Activated naive CD4-positive, alpha-beta T cell treated with anti-CD3 and anti-CD28 coated beads, Interleukin-2, amount 50 U/mL, for 72 hours (primary cell): Measurements from ENCODE around the gene HCLS1. TPM values are rescaled to one million over a fixed set of nuclear protein-coding genes. Genes with fewer than 3 reads are reported as not detected.
A peak's percentile ranks its signal among the peaks of the same experiment; 100 is the strongest.
"Not testable (repeated sequence)": the region's sequence is repeated elsewhere in the genome, so short reads cannot be mapped to it uniquely, and the experiment has no call there.

ENCODE experiments used
- ATAC-seq, 2 donors: fragments of 150-1000 bp; cut with Tn5 transposase; 2 replicates each; pipeline ENCODE4 v1.10.0; 2021; ENCODE audit warnings: mild to moderate bottlenecking in 2 of 2, moderate library complexity in 2 of 2
- DNase-seq, 2 donors: peaks; one replicate each; pipeline ENCODE4 v3.0.0; 2021 to 2022; ENCODE audit warnings: low spot score in 2 of 2
- H3K27ac Mint-ChIP-seq, 2 donors: one replicate each; pipeline ENCODE4 v1.8.0; 2022; ENCODE audit warnings: mild to moderate bottlenecking in 2 of 2, mixed read lengths in 2 of 2
- H3K36me3 Mint-ChIP-seq, 2 donors: one replicate each; pipeline ENCODE4 v1.8.0; 2022; ENCODE audit warnings: mixed read lengths in 2 of 2
- H3K9me3 Mint-ChIP-seq, 2 donors: one replicate each; pipeline ENCODE4 v1.8.0; 2022; ENCODE audit warnings: mixed read lengths in 2 of 2
- total RNA-seq, 2 donors: library from RNA; stranded (reverse); gene quantifications; one replicate each; pipeline ENCODE4 v1.2.3, GENCODE V29; 2022

Gene HCLS1, protein sequence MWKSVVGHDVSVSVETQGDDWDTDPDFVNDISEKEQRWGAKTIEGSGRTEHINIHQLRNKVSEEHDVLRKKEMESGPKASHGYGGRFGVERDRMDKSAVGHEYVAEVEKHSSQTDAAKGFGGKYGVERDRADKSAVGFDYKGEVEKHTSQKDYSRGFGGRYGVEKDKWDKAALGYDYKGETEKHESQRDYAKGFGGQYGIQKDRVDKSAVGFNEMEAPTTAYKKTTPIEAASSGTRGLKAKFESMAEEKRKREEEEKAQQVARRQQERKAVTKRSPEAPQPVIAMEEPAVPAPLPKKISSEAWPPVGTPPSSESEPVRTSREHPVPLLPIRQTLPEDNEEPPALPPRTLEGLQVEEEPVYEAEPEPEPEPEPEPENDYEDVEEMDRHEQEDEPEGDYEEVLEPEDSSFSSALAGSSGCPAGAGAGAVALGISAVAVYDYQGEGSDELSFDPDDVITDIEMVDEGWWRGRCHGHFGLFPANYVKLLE
- 100 to 1,000 TPM; 217 to 293 TPM for total RNA-seq

DNA sequence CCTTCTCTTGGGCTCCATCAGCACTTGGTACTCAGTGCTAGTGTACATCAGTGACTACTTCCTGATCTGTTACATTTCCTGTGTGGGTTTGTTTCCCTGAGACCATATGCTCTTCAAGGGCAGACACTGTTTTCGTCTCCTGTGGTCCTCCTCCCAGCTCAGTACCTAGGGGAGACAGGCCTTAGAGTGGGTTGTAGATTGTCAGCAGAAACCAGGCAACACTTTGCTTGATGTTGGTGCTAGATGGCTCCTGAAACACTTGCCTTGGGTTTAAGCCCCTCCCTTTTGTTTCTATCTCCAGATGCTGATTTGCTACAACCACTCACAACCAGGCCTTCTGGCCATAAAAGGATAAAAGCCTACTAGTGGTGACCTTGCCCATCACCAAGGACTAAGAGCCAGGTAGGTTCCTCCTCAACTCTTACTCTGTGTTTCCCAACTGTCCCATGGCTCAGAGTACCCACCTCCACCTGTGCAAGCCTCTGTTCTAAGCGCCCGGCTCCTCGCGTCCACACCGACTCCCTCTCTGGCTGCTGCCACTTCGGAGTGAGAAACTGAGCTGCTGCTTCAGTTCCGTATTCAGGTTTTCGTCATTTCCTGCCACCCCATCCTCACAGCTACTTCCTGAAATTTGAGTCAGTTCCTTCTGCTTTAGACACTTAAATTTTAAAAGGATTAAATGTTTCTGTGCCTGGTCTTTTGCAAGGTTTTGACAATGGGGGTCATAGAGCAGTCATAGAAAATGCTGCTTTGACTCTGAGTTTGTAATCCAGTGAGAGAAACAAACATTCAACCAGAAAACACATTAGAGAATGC, at the start of gene HCLS1:
Gene HCLS1 (minus strand): TSS at position 548 of the 816 bp plus-strand sequence. CDS start 2,556 bp downstream, outside the sequence.
- DNase-seq (peak; percentile 71 to 78), ATAC-seq (peak; percentile 85 to 92)
- H3K36me3 Mint-ChIP-seq = peaks cover 65 to 68% of the 10 kb centered on the region in 2 donors
- peak within 1 kb of the TSS; percentile 98 for H3K27ac Mint-ChIP-seq
- peaks cover 5 to 7% of the 10 kb centered on the region in 2 donors for H3K9me3 Mint-ChIP-seq

DNA sequence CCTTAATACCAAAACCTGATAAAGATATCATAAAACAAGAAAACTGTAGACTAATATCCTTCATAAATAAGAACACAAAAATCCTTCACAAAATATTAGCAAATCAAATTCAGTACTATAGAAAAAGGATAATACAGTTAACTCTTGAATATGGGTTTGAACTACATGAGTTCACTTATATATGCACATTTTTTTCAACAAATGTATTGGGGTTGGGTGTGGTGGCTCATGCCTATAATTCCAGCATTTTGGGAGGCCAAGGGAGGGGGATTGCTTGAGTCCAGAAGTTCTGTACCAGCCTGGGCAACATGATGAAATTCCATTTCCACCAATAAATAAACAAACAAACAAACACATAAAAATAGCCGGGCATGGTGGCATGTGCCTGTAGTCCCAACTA, 49.6 kb upstream of the HCLS1 start:
- no peak for DNase-seq
- Mint-ChIP-seq H3K9me3 (no peaks in the 10 kb centered on the region), H3K36me3 (peaks cover 4 to 13% of the 10 kb centered on the region in 2 donors), H3K27ac (no peak overlapping the region)
- no peak for ATAC-seq

DNA sequence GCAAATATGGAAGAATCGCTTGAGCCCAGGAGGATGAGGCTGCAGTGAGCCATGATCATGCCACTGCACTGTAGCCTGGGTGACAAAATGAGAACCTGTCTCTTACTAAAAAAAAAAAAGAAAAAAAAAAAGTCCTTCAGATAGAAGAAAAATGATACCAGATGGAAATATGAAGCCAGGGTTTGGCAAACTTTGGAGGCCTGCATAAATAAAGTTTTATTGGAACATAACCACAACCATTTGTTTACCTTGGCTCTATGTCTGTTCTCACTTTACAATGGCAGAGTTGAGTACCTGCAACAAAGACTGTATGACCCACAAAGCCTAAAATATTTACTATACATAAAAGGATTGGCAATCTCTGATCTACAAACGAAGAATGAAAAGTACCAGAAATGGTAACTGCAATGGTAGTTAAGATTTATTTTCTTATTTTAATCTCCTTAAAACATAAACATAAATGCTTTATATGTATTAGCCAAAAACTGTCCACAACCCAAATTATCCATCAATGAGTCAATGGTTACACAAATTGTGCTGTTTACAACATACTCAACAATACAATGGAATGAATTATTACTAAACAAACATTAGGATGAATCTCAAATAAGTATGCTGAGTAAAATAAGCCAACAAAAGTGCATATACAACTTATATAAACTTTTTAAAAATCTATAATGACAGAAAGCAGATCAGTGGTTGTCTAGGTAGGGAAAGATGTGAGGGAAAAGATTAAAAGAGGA, 47.0 kb upstream of the HCLS1 start:
- DNase-seq (no peak), ATAC-seq (no peak)
- Mint-ChIP-seq H3K27ac (no peak overlapping the region), H3K36me3 (peaks cover 4 to 10% of the 10 kb centered on the region in 2 donors), H3K9me3 (no peaks in the 10 kb centered on the region)

DNA sequence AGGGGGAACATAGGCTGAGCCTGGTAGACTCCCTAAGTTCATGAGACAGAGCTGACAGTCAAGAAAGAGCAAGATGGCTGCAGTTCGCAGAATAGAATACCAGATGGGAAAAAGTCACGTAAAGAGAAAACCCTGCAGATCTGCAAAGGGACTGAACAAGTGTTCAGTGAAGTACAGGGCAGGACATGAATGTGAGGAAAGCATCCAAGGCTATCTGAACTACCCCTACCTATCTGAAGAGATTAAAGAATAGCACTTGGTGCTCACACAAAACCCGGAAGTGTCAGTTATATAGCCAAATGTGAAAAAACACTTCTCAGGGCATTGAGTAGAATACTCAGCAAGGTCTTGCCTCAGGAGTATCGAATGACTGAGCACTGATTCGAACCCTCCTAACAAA, 44.8 kb upstream of the HCLS1 start:
- H3K27ac Mint-ChIP-seq = no peak overlapping the region
- DNase-seq (no peak), ATAC-seq (no peak)
- H3K36me3 Mint-ChIP-seq = peaks cover 10 to 11% of the 10 kb centered on the region in 2 donors
- H3K9me3 Mint-ChIP-seq = no peaks in the 10 kb centered on the region

DNA sequence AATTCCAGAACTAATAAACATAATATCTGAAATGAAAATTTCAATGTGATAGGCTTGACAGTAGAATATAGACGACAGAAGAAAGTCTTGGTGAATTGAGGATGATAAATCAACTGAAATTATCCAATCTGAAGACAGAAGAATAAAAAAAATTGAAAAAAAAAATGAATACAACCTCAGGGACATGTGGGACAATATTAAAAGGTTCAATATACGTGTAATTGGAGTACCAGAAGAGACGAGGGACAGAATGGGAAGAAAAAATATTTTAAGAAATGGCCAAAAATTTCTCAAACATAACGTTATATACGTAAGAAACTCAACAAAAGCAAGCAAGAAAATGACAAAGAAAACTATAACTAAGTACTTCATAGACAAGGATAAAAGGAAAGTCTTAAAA, 43.3 kb upstream of the HCLS1 start:
- H3K9me3 Mint-ChIP-seq = no peaks in the 10 kb centered on the region
- DNase-seq (no peak), ATAC-seq (no peak)
- peaks cover 10 to 11% of the 10 kb centered on the region in 2 donors for H3K36me3 Mint-ChIP-seq
- peak overlapping the region in 1 of 2 donors; percentile 41 for H3K27ac Mint-ChIP-seq

DNA sequence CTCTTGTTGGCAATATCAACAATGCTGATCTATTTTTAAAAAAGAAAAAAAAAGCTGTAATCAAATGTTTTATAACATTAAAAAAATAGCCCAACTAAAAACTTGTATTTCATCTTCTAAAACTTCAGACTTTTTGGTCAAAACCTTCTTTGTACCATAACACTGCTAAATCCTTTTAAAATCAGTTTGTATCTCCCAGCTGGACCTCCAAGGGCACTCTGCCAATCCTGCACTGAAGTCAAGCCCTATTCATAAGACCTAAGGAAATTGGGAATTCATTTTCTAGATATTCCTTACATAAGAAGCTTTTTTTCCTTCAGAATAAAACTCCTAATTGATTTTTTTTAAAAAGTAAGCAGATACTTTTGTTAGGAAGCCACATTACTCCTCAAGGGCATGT, 38.2 kb upstream of the HCLS1 start:
- DNase-seq = no peak
- Mint-ChIP-seq H3K9me3 (no peaks in the 10 kb centered on the region), H3K36me3 (peaks cover 13 to 28% of the 10 kb centered on the region in 2 donors), H3K27ac (no peak overlapping the region)
- no peak for ATAC-seq

DNA sequence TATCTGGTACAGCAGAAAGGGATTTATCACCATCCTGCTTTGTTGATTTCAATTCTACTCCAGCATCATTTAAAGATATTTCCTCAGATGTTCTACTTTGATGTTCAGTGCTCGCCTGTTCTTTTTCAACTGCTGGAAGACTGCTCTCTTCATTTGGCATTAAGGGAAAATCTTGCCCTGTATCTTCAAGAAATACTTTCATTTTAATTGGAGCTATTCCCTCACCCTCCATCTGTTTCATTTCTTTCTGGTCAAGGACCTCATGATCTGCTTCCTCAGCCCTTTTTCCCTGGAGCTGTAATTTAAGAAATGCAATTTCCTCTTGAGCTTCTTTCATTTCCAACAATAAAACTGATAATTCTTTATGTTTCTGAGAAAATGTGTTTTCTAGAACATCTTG, 37.8 kb upstream of the HCLS1 start:
- DNase-seq (no peak), ATAC-seq (no peak)
- no peaks in the 10 kb centered on the region for H3K9me3 Mint-ChIP-seq
- H3K36me3 Mint-ChIP-seq = peaks cover 11 to 28% of the 10 kb centered on the region in 2 donors
- no peak overlapping the region for H3K27ac Mint-ChIP-seq

DNA sequence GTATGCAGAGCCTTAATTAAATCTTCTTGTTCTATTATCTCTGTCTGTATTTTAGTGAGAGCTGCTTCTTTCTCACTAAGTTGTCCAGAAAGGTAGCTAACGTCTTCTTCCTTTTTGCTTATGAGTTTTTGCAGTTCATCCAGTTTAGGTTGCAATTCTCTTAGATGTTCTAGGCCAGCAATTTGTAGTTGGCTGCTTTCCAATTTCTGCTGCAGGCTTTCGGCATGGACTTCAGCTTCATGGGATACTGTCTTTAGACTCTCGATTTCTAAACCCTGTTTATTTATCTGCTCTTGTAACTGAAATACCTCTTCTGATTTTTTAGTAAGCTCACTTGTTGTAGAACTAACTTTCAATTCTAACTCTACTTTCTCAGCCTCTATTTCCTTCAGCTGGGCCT, 35.5 kb upstream of the HCLS1 start:
- H3K36me3 Mint-ChIP-seq = peaks cover 23 to 37% of the 10 kb centered on the region in 2 donors
- ATAC-seq (no peak), DNase-seq (no peak)
- no peaks in the 10 kb centered on the region for H3K9me3 Mint-ChIP-seq
- H3K27ac Mint-ChIP-seq = no peak overlapping the region

DNA sequence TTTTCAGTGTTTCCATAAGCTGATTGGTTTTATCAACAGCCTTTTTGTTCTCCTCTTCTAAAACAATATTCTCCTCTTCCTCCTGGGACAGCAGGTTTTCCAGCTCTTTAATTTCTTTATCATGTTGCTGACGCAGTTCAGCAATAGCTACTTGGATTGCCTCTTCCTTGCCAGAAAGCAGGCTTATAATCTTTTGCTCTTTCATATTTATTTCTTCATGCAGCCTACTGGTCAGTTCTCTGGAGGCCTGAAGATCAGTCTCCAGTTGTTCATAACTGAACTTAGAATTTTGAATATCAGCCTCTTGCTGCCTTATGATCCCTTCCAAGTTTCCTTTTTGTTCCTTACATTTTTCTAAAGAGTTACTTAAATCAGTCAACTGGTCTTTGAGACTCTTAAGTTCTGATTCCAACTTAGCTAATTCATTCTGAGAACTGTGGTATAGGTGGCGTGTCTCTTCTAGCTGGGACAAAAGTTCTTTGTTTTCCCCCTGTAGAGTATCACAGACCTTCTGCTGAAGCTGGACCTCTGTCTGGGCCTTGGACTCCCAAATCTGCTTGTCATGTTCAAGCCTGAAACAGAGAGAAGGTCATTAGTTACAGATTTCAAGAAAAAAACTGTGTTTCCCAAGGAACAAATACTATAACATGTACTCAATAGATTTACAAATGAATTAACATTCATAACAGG, 31.5 kb upstream of the HCLS1 start:
- H3K9me3 Mint-ChIP-seq = no peaks in the 10 kb centered on the region
- ATAC-seq (no peak), DNase-seq (no peak)
- H3K27ac Mint-ChIP-seq = peak overlapping the region; percentile 19 to 44
- H3K36me3 Mint-ChIP-seq = peaks cover 26 to 30% of the 10 kb centered on the region in 2 donors

DNA sequence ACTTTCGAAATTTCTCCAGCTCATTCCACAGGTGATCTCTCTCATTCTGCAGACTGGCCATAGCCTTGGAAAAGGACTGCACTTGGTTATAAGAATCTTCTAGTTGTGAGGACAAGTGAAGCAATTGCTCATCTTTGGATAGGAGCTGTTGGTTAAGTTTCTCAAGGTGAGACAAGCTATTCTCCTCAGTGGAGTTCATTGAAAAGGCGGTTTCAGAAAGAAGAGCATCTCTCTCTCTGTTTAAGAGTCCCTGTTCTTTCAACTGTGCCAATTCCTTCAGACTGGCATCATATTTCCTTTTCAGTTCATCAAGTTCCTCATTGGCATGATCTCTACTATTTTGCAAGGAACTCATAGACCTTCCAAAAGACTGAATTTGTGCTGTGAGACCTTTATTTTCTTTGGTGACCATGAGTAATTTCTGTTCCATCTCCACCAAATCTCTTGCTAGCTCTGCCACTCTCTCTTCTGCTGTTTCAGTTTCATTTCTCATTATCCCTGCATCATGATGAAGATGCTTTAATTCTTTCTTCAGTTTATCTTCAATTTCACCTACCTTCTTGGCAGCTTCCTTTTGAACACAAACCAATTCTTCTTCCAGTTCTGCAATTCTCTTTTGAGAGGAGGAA, 30.2 kb upstream of the HCLS1 start:
- peak; percentile 43 to 71 for ATAC-seq
- no peak for DNase-seq
- Mint-ChIP-seq H3K27ac (peak overlapping the region; percentile 19 to 31), H3K9me3 (peaks cover 0 to 5% of the 10 kb centered on the region in 2 donors), H3K36me3 (peaks cover 34% of the 10 kb centered on the region in 2 donors)

DNA sequence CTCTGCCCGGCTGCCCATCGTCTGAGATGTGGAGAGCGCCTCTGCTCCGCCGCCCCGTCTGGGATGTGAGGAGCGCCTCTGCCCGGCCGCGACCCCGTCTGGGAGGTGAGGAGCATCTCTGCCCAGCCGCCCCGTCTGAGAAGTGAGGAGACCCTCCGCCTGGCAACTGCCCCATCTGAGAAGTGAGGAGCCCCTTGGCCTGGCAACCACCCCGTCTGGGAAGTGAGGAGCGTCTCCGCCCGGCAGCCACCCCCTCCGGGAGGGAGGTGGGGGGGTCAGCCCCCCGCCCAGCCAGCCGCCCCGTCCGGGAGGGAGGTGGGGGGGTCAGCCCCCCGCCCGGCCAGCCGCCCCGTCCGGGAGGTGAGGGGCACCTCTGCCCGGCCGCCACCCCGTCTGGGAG, 28.0 kb upstream of the HCLS1 start:
- H3K9me3 Mint-ChIP-seq, H3K27ac Mint-ChIP-seq: not testable (repeated sequence)
- H3K36me3 Mint-ChIP-seq = peaks cover 43 to 48% of the 10 kb centered on the region in 2 donors

DNA sequence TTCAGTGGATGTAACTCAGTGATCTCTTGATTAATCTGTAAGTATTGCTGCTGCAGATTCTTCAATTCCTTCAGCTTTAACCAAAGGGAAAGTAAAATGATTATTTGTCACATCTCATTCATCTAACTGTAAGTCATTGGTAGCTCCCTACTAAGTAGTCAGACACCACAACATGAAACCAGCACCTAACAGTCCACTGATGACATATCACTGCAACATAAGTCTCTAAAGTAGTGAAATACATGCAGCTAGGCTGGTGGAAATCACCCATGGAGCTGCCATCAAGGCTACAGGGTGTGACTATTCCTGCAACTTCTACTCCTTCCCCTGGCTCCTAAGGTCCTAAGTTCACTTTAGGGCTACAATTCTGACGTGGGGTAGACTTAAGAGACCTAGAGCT, 21.1 kb upstream of the HCLS1 start:
- Mint-ChIP-seq H3K9me3 (peaks cover 5 to 9% of the 10 kb centered on the region in 2 donors), H3K27ac (no peak overlapping the region), H3K36me3 (peaks cover 20 to 26% of the 10 kb centered on the region in 2 donors)
- DNase-seq (no peak), ATAC-seq (peak; percentile 24 to 66)

More for the DNA sequence above, 28.0 kb upstream of the HCLS1 start:
- not testable (repeated sequence) for DNase-seq, ATAC-seq

DNA sequence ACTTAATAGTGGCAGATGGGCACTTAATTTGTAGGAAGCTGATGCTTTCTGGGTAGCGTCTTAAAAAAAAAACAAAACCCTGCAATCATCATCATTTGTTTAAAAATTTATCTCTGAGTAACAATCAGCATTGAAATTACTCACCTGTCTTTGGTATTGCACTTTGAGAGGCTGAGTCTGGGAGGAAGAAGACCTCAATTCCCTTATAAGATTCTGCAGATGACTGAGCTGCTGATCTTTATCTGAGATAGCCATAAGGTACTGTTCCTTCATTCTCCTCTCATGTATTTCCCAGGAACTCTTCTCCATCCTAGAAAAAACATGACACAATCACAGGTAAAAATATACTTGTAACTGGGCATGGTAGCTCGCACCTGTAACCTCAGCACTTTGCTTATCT, 16.4 kb upstream of the HCLS1 start:
- Mint-ChIP-seq H3K9me3 (no peaks in the 10 kb centered on the region), H3K27ac (no peak overlapping the region), H3K36me3 (peaks cover 7 to 13% of the 10 kb centered on the region in 2 donors)
- DNase-seq = no peak
- no peak for ATAC-seq

DNA sequence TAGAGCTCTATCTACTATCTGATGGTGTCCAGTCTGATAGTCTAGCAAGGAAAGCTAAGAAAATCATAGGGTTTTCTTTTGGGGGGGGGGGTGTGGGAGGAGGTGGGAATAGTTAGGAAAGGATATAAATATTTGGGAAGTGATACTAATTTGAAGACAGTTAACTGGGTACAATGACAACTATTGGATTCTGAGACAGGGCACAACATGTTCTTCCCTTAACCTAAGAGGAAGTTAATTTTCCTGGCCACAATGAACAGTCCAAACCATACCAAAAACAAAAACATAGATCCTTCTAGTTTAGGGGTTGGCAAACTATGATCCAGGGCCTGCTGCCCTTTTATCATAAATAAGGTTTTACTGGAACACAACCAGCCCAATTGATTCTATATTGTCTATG, 10.0 kb upstream of the HCLS1 start:
- H3K36me3 Mint-ChIP-seq = peaks cover 5 to 12% of the 10 kb centered on the region in 2 donors
- no peaks in the 10 kb centered on the region for H3K9me3 Mint-ChIP-seq
- DNase-seq (no peak), ATAC-seq (no peak)
- no peak overlapping the region for H3K27ac Mint-ChIP-seq

DNA sequence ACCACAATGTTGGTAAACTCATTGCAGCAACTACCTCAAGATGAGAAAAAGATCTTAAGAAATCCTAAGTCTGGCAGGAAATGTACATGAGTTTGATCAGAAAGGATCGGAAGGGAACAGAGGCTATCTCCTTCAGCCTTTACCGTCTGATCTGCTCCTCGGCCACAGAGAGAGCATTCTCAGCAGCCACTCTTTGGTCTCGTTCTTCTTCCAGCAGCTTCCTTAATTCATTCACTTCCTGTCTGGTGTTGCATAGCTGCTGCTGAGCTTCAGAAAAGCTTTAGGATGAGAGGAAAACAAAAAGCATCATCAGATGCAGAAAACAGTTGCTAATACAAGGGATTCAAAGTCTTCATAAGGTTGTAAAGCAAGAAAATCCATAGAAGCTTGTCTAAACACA, 6.6 kb upstream of the HCLS1 start:
- ATAC-seq (no peak), DNase-seq (no peak)
- peaks cover 10 to 26% of the 10 kb centered on the region in 2 donors for H3K36me3 Mint-ChIP-seq
- H3K27ac Mint-ChIP-seq = no peak overlapping the region
- H3K9me3 Mint-ChIP-seq = no peaks in the 10 kb centered on the region

DNA sequence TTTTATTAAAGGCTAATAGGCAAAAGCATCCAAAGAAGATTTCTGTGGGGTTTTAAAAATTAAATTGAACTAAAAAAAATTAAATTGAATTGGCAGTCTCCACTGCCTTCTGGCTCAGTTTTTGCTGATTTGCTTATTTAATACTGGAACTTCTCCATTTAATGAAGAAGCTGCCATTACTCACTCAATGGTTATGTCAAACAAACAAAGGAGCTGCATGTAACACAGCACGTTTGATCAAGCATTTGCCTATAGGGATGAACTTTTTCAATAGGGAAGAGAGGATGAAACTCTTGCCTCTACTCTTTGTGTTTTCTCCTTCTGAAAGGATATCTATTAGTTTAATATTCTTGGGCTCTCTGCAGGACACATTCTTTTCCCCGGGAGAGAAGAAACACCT, 4.8 kb upstream of the HCLS1 start:
- DNase-seq (no peak), ATAC-seq (no peak)
- H3K27ac Mint-ChIP-seq = no peak overlapping the region
- H3K9me3 Mint-ChIP-seq = peaks cover 5 to 7% of the 10 kb centered on the region in 2 donors
- peaks cover 23 to 41% of the 10 kb centered on the region in 2 donors for H3K36me3 Mint-ChIP-seq
